NCI-H345 (cell line): ENCODE results near the gene PDYN.

Experiments used
- DNase-seq: peaks from one replicate; lab custom pipeline; 2025; lab: John Stamatoyannopoulos, UW

Gene PDYN

GRCh38 chr20:1951436-1952115 is 42.3 kb downstream of the PDYN start:
- DNase-seq, result no peak

GRCh38 chr20:1950836-1951235 is 43.0 kb downstream of the PDYN start:
- no peak for DNase-seq

GRCh38 chr20:1949347-1950100 is 44.3 kb downstream of the PDYN start:
- no peak for DNase-seq

GRCh38 chr20:1947535-1947846 is 46.4 kb downstream of the PDYN start:
- no peak for DNase-seq

GRCh38 chr20:1946762-1947534 is 46.9 kb downstream of the PDYN start:
- DNase-seq, result no peak

- DNase-seq, result no peak
Measured at GRCh38 chr20:1946442-1946761, 47.5 kb downstream of the PDYN start.

GRCh38 chr20:1945660-1946059 is 48.2 kb downstream of the PDYN start:
- no peak for DNase-seq

- DNase-seq, result no peak
Measured at GRCh38 chr20:1945134-1945618, 48.7 kb downstream of the PDYN start.

- DNase-seq, result no peak
Measured at GRCh38 chr20:1944345-1945091, 49.3 kb downstream of the PDYN start.

- DNase-seq, result no peak
Measured at GRCh38 chr20:1943275-1944002, 50.4 kb downstream of the PDYN start.

GRCh38 chr20:1942486-1943274 is 51.2 kb downstream of the PDYN start:
- DNase-seq, result no peak

- no peak for DNase-seq
Measured at GRCh38 chr20:1942061-1942460, 51.8 kb downstream of the PDYN start.

GRCh38 chr20:1941226-1941625 is 52.6 kb downstream of the PDYN start:
- no peak for DNase-seq

- no peak for DNase-seq
Measured at GRCh38 chr20:1940581-1940980, 53.3 kb downstream of the PDYN start.

GRCh38 chr20:1939270-1939595 is 54.6 kb downstream of the PDYN start:
- no peak for DNase-seq

- DNase-seq, result no peak
Measured at GRCh38 chr20:1938464-1939269, 55.2 kb downstream of the PDYN start.

GRCh38 chr20:1937316-1937976 is 56.4 kb downstream of the PDYN start:
- DNase-seq, result no peak

GRCh38 chr20:1935696-1936366 is 58.0 kb downstream of the PDYN start:
- peak; percentile 19 for DNase-seq
